Testis (tissue), 2 donors: ENCODE results near the gene RNF213.

Experiments
- CTCF ChIP-seq, 3 experiments: fragments of 450-650 bp in 2 of 3; fragments of 200-600 bp in 1 of 3; sonication (generic) in 1 of 3; IDR thresholded peaks; one replicate each; pipeline ENCODE4 v1.5.1; 2016 to 2019; ENCODE audit warnings: antibody characterized with exemption in 3 of 3, mild to moderate bottlenecking in 2 of 3, moderate library complexity in 1 of 3
- POLR2A ChIP-seq: fragments of 450-650 bp; IDR thresholded peaks from one replicate; pipeline ENCODE4 v1.6.1; 2017; ENCODE audit warnings: antibody characterized with exemption, mild to moderate bottlenecking, moderate library complexity

- no peak for TF ChIP-seq CTCF (IDR thresholded peaks at IDR 0.05)
- no peak for TF ChIP-seq POLR2A
These were observed 14.4 kb upstream of the RNF213 start for GRCh38 chr17:80246266-80246681.
